DMS79 (cell line): ENCODE measurements around the gene NAV2.

Experiments
- DNase-seq: peaks from one replicate; lab custom pipeline; 2025; lab: John Stamatoyannopoulos, UW

The NAV2 gene

GRCh38 chr11:20038972-20039371 is 326.3 kb downstream of the NAV2 start:
- DNase-seq = no peak

- no peak for DNase-seq
Observed at GRCh38 chr11:20041499-20041898, 328.9 kb downstream of the NAV2 start.

DNA sequence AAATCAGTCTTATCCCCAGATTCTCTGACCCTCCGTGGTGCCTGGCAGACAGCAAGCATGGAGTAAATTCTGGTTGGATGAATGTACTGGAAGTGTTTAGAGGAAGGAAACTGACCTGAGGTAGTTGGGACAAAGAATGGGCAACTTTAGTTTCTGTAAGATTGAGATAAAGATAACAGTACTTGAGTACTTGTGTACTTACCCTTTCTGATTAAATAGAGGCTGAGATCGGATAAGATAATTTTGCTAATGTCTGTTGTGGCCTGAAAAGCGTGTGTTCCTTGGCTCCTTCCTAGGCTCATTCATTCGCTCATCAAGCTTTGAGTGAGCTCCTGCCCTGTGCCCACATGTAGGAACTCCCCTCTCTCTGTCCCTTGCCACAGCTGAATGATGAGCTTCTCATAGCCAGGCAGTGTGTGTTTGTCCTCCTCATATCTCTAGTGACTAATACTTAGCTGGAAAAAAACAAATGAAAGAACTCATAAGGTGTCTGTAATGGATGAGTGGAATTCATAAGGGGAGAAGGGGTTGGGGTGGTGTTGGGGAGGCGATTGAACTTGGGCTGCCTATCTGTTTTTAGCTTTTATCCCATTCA is 329.5 kb downstream of the NAV2 start:
- no peak for DNase-seq

GRCh38 chr11:20042811-20043341 is 330.2 kb downstream of the NAV2 start:
- DNase-seq = no peak

DNA sequence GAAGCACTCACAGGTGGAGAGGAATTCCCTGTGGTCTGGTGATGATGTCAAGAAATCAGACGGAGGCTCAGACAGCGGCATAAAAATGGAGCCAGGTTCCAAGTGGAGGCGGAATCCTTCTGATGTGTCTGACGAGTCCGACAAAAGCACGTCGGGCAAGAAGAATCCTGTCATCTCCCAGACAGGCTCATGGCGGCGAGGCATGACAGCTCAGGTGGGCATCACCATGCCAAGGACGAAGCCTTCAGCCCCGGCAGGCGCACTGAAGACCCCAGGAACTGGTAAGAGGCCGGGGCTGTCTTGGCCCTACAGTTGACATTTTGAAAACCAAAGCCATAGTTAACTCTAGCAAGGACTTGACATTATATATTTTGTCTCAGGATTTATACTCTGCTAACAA is 331.4 kb downstream of the NAV2 start:
- no peak for DNase-seq

DNA sequence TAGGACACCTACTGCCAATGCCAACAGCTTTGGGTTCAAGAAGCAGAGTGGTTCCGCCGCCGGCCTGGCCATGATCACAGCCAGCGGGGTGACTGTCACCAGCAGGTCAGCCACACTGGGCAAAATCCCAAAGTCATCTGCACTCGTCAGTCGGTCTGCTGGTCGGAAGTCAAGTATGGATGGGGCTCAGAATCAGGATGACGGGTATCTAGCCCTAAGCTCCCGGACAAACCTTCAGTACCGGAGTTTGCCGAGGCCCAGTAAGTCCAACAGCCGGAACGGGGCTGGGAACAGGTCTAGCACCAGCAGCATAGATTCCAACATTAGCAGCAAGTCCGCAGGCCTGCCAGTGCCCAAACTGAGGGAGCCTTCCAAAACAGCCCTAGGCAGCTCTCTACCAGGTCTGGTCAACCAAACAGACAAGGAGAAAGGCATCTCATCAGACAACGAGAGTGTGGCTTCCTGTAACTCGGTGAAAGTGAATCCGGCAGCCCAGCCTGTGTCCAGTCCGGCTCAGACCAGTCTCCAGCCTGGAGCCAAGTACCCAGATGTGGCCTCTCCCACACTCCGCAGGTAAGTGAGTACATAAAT is 332.6 kb downstream of the NAV2 start:
- no peak for DNase-seq

DNA sequence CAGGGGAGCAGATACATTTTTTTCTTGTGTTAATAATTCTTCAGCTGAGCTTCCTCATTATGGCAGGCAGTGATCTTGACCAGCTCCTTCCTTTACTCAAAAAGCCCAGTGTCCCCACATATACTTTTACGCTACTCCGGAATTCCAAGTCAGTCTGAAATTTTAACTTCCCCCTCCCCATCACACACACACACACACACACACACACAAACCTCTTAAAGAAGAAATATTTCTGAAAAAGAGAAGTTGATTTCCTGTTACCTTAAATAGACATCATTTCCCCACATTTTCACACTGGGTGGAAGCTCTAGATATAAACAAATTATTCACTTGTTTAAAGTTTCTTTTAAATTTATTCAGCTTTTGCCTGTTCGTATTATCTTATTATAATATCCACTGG is 333.8 kb downstream of the NAV2 start:
- DNase-seq = no peak

DNA sequence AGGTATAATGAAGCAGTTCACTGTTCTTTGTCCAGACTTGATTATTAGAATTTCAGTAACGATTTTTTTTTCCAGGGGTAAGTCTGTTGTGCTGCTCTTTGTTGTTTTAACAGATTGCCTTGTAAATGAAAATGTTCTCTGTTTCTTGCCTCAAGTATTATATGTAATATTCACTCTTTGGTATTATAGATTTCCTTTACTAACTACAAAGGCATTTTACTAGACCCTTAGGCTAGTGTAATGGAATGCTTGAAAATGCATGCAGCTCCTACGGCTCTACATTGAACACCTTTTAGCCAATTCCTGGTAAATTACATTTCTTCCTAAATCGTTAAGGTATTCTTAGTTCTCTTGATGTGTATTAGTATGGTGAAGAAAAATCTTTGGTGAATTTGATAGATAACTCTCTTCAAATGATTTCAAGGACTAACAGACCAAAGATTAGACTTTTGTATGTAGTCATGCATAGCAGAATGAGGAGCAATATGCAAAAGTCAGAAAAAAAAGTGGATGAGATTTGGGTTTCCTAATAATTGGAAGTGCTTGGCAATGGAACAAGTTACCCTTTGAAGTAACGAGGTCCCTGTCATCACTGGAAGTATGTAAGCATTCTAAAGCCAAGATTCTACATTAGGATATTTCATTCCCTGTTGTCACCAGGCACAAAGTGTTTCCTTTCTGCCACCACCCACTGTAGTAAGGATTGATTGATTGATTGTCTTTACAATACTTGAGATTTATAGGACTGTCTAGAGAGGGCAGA is 334.6 kb downstream of the NAV2 start:
- no peak for DNase-seq

DNA sequence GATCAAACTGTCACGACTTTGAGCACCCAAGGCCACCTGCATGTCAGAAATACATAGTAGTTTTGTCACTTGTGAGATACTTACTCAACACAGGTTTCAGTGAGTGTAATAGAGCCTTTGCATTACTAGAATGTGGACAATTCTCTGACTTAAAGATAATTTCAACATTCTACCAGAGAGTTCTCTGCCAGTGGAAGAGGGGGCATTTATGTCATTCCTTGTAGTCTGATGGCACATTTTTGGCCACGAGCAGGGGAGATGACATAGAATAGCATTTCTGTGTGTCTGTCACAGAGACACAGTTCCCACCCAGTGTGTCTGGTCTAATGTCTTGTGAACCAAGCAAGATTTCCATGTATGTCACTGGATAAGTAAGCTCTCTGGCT is 335.1 kb downstream of the NAV2 start:
- DNase-seq = no peak

DNA sequence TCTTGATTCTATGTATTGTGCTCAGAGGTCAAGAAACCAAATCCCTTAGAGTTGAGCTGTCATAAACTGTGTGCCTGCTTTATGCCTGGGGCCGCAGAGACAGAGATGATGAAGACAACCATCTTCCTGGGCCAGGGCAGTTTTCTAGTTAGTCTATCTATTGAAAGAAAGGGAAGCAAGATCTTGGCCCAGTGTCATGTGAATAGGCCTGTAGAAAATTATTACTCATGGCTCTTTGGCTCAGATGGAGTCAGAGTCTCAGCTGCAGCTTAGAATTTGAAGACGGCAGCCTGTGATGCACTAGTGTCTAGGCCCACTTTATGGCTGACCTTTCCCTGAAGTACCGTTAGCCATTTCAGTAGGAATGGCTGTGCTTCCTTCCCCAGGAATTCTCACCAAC is 335.6 kb downstream of the NAV2 start:
- no peak for DNase-seq

GRCh38 chr11:20048707-20049106 is 336.1 kb downstream of the NAV2 start:
- no peak for DNase-seq

DNA sequence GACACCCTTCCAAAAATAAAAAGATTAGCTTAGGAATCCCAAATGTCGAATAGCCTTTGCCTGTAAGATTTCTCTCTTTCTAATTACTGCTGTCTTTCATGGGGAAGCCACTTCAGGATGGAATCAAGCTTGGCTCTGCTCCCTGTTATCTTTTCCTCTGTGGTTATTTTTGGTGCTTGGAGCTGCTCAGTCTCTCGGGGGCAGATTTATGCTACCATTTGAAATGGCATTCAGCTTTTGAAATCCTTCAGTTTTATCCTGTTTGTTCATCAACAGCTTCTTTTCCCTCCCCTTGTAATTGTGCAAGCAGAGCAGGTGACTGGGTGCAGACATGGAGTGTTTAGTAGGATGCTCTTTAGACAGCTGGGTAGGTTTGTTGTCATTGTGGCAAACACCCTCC is 336.6 kb downstream of the NAV2 start:
- peak; percentile 9 for DNase-seq

- no peak for DNase-seq
Observed at GRCh38 chr11:20050048-20050447, 337.4 kb downstream of the NAV2 start.

- DNase-seq = peak; percentile 76
Observed at GRCh38 chr11:20050551-20051333, 338.1 kb downstream of the NAV2 start.

DNA sequence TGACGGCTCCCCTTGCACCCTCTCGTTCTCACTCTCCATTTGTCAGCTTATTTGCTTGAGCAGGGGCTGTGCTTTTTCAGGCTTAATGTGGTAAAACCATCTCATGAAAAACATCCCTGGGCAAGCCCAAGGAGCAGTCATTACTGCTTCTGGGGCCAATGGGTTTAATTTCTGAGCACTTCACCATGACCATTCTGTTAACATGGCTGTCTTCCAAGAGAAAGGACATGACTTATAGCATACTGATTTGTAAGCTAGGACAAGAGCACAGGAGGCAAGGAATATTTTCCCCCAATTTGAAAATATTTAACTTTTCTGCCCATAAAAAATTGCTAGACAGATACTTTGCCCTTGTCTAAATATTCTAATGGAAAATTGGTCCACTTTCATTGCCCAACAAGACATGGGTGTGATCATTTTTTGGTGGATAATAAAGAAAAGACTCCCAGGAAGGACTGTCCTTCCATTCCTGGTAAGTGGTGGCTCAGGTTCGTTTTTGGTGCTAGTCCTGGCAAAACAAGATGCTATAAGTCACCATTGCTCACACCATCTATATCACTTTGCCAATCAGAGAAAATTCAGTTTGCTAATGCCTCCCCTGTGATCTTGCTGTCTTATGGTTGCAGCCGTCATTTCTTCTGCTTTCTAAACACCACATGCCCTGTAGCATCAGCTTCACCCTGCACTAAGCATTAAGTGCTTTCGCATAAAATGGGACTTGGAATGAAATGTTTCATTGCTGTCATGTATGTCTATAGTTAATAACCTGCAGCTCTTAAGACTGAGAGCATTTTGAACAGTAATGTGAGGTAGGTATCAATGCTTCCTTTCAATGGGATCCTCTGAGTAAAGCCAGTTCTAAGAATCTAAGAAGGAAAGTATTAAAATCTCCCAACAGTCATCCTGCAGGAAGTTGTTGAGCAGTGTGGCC is 339.1 kb downstream of the NAV2 start:
- no peak for DNase-seq

- DNase-seq = no peak
Observed at GRCh38 chr11:20053572-20053971, 340.9 kb downstream of the NAV2 start.

- DNase-seq = no peak
Observed at GRCh38 chr11:20054584-20054983, 341.9 kb downstream of the NAV2 start.

GRCh38 chr11:20055312-20055711 is 342.7 kb downstream of the NAV2 start:
- no peak for DNase-seq

DNA sequence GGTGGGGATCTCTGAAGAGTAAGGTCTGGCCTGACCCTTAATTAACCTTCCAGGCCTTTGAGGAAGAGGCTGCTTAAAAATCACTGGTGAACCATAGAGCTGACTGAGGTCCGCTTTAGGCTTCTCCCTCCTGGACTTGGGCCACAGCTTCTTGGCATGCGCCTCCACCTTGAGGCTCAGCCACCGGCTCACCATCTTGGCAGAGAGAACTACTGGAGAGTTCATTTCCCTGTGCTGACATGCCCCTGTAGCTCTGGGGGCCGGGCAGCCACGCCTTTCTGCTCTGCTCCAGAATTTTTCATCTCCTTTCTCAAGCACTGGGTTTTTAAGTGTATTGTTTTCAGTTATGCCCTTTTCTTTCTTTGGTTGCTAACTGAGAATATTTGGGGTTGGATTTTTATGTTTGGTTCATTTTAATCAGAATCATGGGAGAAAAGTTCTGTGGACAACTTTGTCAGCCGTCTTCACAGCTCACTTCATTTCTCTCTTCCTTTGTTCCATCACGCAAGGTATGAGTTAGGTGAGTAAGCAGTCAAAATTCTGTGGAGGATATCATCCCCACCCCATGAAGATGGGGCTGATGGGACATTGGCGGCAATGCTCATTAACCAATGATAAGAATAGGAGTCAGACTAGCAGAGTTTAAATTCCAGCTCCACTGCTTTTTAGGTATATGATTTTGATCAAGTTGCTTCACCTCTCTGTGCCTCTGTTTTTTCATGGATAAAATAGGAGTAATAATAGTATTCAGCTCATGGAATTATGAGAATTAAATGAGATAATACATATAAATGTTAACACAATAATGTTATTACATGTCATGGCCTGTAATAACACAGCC is 343.7 kb downstream of the NAV2 start:
- peak; percentile 47 for DNase-seq
